ENCODE results near the gene CEP170B. TPM values are rescaled to one million over a fixed set of nuclear protein-coding genes. Genes with fewer than 3 reads are reported as not detected.

Gene CEP170B
- total and polyA plus RNA-seq, 2 of the 8 experiments (the other 6 are each of a cell fraction or from before 2014, with no cell fraction given): 9.1 to 33.8 TPM

- POLR2A ChIA-PET (ENCODE audit: partially characterized antibody): no interaction called here
- FAIRE-seq: no peak
- 92% methylated on average over 33 of the region's 37 CpGs; no CpG with 5 or more reads in 1 of the 2 experiments for WGBS, 2 experiments (ENCODE audit: extremely low coverage in 1 of 2, insufficient coverage in 1 of 2, insufficient read length in 1 of 2, insufficient replicate concordance in 2 of 2, low coverage in 1 of 2, low lambda C conversion rate in 2 of 2, missing lambda C conversion rate in 1 of 2)
- TF ChIP-seq HDAC2 (IDR thresholded peaks at IDR 0.05; ENCODE audit: borderline replicate concordance in 1 of 2, low read depth in 2 of 2, low read length in 2 of 2) (no peak), BRCA1 (IDR thresholded peaks at IDR 0.05; ENCODE audit: low read depth, low read length) (no peak)
Measured at GRCh38 chr14:104897330-104898194, 32.5 kb downstream of the CEP170B start.

More at GRCh38 chr14:104897330-104898194, 32.5 kb downstream of the CEP170B start:
- Histone ChIP-seq H4K91ac (replicated peaks; ENCODE audit: insufficient read length, low read length) (no peak overlapping the region), H4K20me1 (replicated peaks in 1 of 2; ENCODE audit: control insufficient read depth in 1 of 2, insufficient read depth in 2 of 2, low read length in 2 of 2) (peaks cover 1 to 2% of the 10 kb centered on the region in 2 experiments), H3K4me1 (replicated peaks in 1 of 4; ENCODE audit: control insufficient read depth in 3 of 4, insufficient read depth in 4 of 4, low read length in 3 of 4) (peaks cover 0 to 3% (median 0%) of the 10 kb centered on the region in 4 experiments; a peak in 1 of 7 replicates), H3K9me3 (ENCODE audit: insufficient read depth in 2 of 2, low read depth in 1 of 2, low read length in 1 of 2) (no peaks in the 10 kb centered on the region), H2AK5ac (ENCODE audit: low read depth, low read length) (no peak overlapping the region), H4K8ac (ENCODE audit: extremely low read depth, insufficient read depth, low read length) (peak overlapping the region; percentile 35), H2BK15ac (ENCODE audit: low read length) (no peak overlapping the region), H2BK120ac (replicated peaks; ENCODE audit: low read depth, low read length) (no peak overlapping the region), H2AFZ (ENCODE audit: low read length) (no peak overlapping the region), H3K27ac (ENCODE audit: low read depth, low read length) (no peak overlapping the region), H2BK5ac (ENCODE audit: low read depth, low read length) (no peak overlapping the region), H3K14ac (ENCODE audit: insufficient read length) (no peak overlapping the region), H2BK12ac (ENCODE audit: low read depth, low read length) (no peak overlapping the region), H3K79me1 (ENCODE audit: low read depth, low read length) (no peaks in the 10 kb centered on the region), H3K4me3 (ENCODE audit: extremely low read depth in 1 of 4, insufficient read depth in 2 of 4, low read depth in 3 of 4, low read length in 4 of 4) (no peak overlapping the region), H2BK20ac (ENCODE audit: low read length) (no peak overlapping the region), H3K4me2 (ENCODE audit: insufficient read depth in 1 of 2, low read depth in 2 of 2, low read length in 2 of 2) (no peak overlapping the region), H3K79me2 (ENCODE audit: control insufficient read depth in 1 of 2, insufficient read depth in 2 of 2, low read length in 2 of 2) (no peaks in the 10 kb centered on the region), H3K4ac (replicated peaks; ENCODE audit: insufficient read length, low read depth, low read length) (no peak overlapping the region), H4K5ac (ENCODE audit: insufficient read length, low read depth, low read length) (no peak overlapping the region), H3K36me3 (ENCODE audit: control insufficient read depth in 2 of 4, insufficient read depth in 4 of 4, low read length in 3 of 4) (no peaks in the 10 kb centered on the region; a peak in 1 of 8 replicates), H3K56ac (replicated peaks; ENCODE audit: insufficient read length, low read depth, low read length) (no peak overlapping the region), H3K23ac (ENCODE audit: insufficient read length) (no peak overlapping the region), H3K27me3 (replicated peaks in 1 of 4; ENCODE audit: control insufficient read depth in 3 of 4, extremely low read depth in 1 of 4, insufficient read depth in 3 of 4, low read length in 3 of 4) (no peaks in the 10 kb centered on the region), H3K9ac (replicated peaks in 1 of 4; ENCODE audit: extremely low read depth in 1 of 4, low read depth in 3 of 4, low read length in 3 of 4) (no peak overlapping the region), H3K18ac (ENCODE audit: extremely low read depth, low read length) (no peak overlapping the region), H3K23me2 (ENCODE audit: low read depth, low read length) (no peaks in the 10 kb centered on the region)
- CTCF ChIA-PET (ENCODE audit: partially characterized antibody): interaction anchor here (0.7 to 4.1 kb wide), 23 partner anchors 8 to 210 kb away, joined by 3 to 26 read pairs (median 5); partner anchors contain the start of gene PLD4
- DNase-seq (ENCODE audit: low read depth in 1 of 2, low spot score in 2 of 2): no peak

Data from H1 (cell line).